ENCODE data around the gene NBEA.

Gene NBEA

GRCh38 chr13:35473206-35473775 lies 531.2 kb downstream of the NBEA start:
- in situ Hi-C loops (cut with HindIII; ENCODE audit: low pct_ligation_motif_present, low sequenced_read_pairs), result no loop called here
- Histone ChIP-seq H3K27me3 (replicated peaks) (peaks cover 49% of the 10 kb centered on the region), H3K36me3 (replicated peaks) (no peaks in the 10 kb centered on the region), H3K27ac (no peak overlapping the region), H3K4me3 (ENCODE audit: low read depth, low read length) (no peak overlapping the region)
- no peak for TF ChIP-seq CTCF (IDR thresholded peaks at IDR 0.05; ENCODE audit: low read depth, low read length, missing control alignments)
- DNase-seq, result no peak

GRCh38 chr13:35473802-35474201 lies 531.7 kb downstream of the NBEA start:
- Histone ChIP-seq H3K36me3 (replicated peaks) (no peaks in the 10 kb centered on the region), H3K4me3 (ENCODE audit: low read depth, low read length) (no peak overlapping the region), H3K27ac (no peak overlapping the region), H3K27me3 (replicated peaks) (peaks cover 54% of the 10 kb centered on the region)
- in situ Hi-C loops (cut with HindIII; ENCODE audit: low pct_ligation_motif_present, low sequenced_read_pairs), result no loop called here
- no peak for TF ChIP-seq CTCF (IDR thresholded peaks at IDR 0.05; ENCODE audit: low read depth, low read length, missing control alignments)
- DNase-seq, result no peak

GRCh38 chr13:35474496-35475211 lies 532.6 kb downstream of the NBEA start:
- Histone ChIP-seq H3K4me3 (ENCODE audit: low read depth, low read length) (peak overlapping the region; percentile 59), H3K27ac (no peak overlapping the region), H3K27me3 (replicated peaks) (peaks cover 59% of the 10 kb centered on the region), H3K36me3 (replicated peaks) (no peaks in the 10 kb centered on the region)
- TF ChIP-seq CTCF (IDR thresholded peaks at IDR 0.05; ENCODE audit: low read depth, low read length, missing control alignments), result no peak
- in situ Hi-C loops (cut with HindIII; ENCODE audit: low pct_ligation_motif_present, low sequenced_read_pairs), result no loop called here
- DNase-seq, result no peak

GRCh38 chr13:35475212-35475959 lies 533.3 kb downstream of the NBEA start:
- peak; percentile 7 for DNase-seq
- peaks cover 58% of the 10 kb centered on the region for H3K27me3 ChIP-seq (replicated peaks)
- H3K36me3 ChIP-seq (replicated peaks), result no peaks in the 10 kb centered on the region
- no peak for TF ChIP-seq CTCF (IDR thresholded peaks at IDR 0.05; ENCODE audit: low read depth, low read length, missing control alignments)
- in situ Hi-C loops (cut with HindIII; ENCODE audit: low pct_ligation_motif_present, low sequenced_read_pairs), result no loop called here
- H3K4me3 ChIP-seq (ENCODE audit: low read depth, low read length), result peak overlapping the region; percentile 59
- no peak overlapping the region for H3K27ac ChIP-seq

- in situ Hi-C loops (cut with HindIII; ENCODE audit: low pct_ligation_motif_present, low sequenced_read_pairs), result no loop called here
- TF ChIP-seq CTCF (IDR thresholded peaks at IDR 0.05; ENCODE audit: low read depth, low read length, missing control alignments), result no peak
- Histone ChIP-seq H3K4me3 (ENCODE audit: low read depth, low read length) (peak within 1 kb of the TSS; percentile 59), H3K36me3 (replicated peaks) (no peaks in the 10 kb centered on the region), H3K27ac (no peak within 1 kb of the TSS), H3K27me3 (replicated peaks) (peaks cover 50% of the 10 kb centered on the region)
- peak; percentile 29 for DNase-seq
These were observed 534.2 kb downstream of the NBEA start, which contains the start of gene MAB21L1 for GRCh38 chr13:35475960-35476943. MAB21L1 (minus strand) TSS chr13:35476689; CDS start chr13:35476138, 551 bp downstream.

All from brain microvascular endothelial cell (primary cell).